Nephron progenitor cell (in vitro differentiated cells): ENCODE measurements around the gene PLA2G2D.

Experiments used
- DNase-seq: peaks from one replicate; pipeline ENCODE4 v3.0.0; 2021
- H3K27ac Mint-ChIP-seq: 2 replicates; pipeline ENCODE4 v1.8.0; 2021; ENCODE audit warnings: mild to moderate bottlenecking, moderate library complexity, mixed read lengths
- H3K27me3 Mint-ChIP-seq: 2 replicates; pipeline ENCODE4 v1.8.0; 2021; ENCODE audit warnings: mild to moderate bottlenecking, low read depth, mixed read lengths; ENCODE audit not compliant: poor library complexity
- H3K36me3 Mint-ChIP-seq: 2 replicates; pipeline ENCODE4 v1.8.0; 2021; ENCODE audit warnings: low read depth, mixed read lengths
- H3K4me1 Mint-ChIP-seq: 2 replicates; pipeline ENCODE4 v1.8.0; 2021; ENCODE audit warnings: mixed read lengths
- H3K4me3 Mint-ChIP-seq: 2 replicates; pipeline ENCODE4 v1.8.0; 2021; ENCODE audit warnings: mild to moderate bottlenecking, moderate library complexity, mixed read lengths
- H3K9me3 Mint-ChIP-seq: 2 replicates; pipeline ENCODE4 v1.8.0; 2021; ENCODE audit warnings: mild to moderate bottlenecking, moderate library complexity, mixed read lengths
- CTCF ChIP-seq: fragments of 200-600 bp; sonication (generic); IDR thresholded peaks from 2 replicates; pipeline ENCODE4 v1.5.0; 2021; ENCODE audit warnings: antibody characterized with exemption

PLA2G2D gene

GRCh38 chr1:20078711-20079110 lies 40.6 kb downstream of the PLA2G2D start:
- no peak for DNase-seq
- Mint-ChIP-seq H3K27ac (no peak overlapping the region), H3K27me3 (peaks cover 17% of the 10 kb centered on the region), H3K36me3 (no peaks in the 10 kb centered on the region), H3K9me3 (no peaks in the 10 kb centered on the region), H3K4me3 (no peak overlapping the region), H3K4me1 (peaks cover 22% of the 10 kb centered on the region)
- TF ChIP-seq CTCF = no peak

GRCh38 chr1:20078171-20078651 lies 41.1 kb downstream of the PLA2G2D start:
- no peak for DNase-seq
- no peak for TF ChIP-seq CTCF
- Mint-ChIP-seq H3K4me3 (no peak overlapping the region), H3K27ac (no peak overlapping the region), H3K4me1 (peaks cover 19% of the 10 kb centered on the region), H3K27me3 (peaks cover 17% of the 10 kb centered on the region), H3K36me3 (no peaks in the 10 kb centered on the region), H3K9me3 (no peaks in the 10 kb centered on the region)

- H3K4me1 Mint-ChIP-seq = peaks cover 13% of the 10 kb centered on the region
- H3K36me3 Mint-ChIP-seq = no peaks in the 10 kb centered on the region
- H3K9me3 Mint-ChIP-seq = no peaks in the 10 kb centered on the region
- H3K27ac Mint-ChIP-seq = no peak overlapping the region
- H3K4me3 Mint-ChIP-seq = no peak overlapping the region
- no peak for DNase-seq
- no peak for TF ChIP-seq CTCF
- peaks cover 19% of the 10 kb centered on the region for H3K27me3 Mint-ChIP-seq
These were observed 42.5 kb downstream of the PLA2G2D start for GRCh38 chr1:20076710-20077461.

GRCh38 chr1:20076223-20076622 lies 43.1 kb downstream of the PLA2G2D start:
- Mint-ChIP-seq H3K27me3 (peaks cover 19% of the 10 kb centered on the region), H3K27ac (no peak overlapping the region), H3K4me1 (peaks cover 10% of the 10 kb centered on the region), H3K36me3 (no peaks in the 10 kb centered on the region), H3K4me3 (no peak overlapping the region), H3K9me3 (no peaks in the 10 kb centered on the region)
- no peak for TF ChIP-seq CTCF
- no peak for DNase-seq

GRCh38 chr1:20075345-20075744 lies 44.0 kb downstream of the PLA2G2D start:
- peaks cover 15% of the 10 kb centered on the region for H3K27me3 Mint-ChIP-seq
- H3K36me3 Mint-ChIP-seq = no peaks in the 10 kb centered on the region
- H3K9me3 Mint-ChIP-seq = no peaks in the 10 kb centered on the region
- TF ChIP-seq CTCF = no peak
- H3K27ac Mint-ChIP-seq = no peak overlapping the region
- peaks cover 3% of the 10 kb centered on the region for H3K4me1 Mint-ChIP-seq
- no peak overlapping the region for H3K4me3 Mint-ChIP-seq
- DNase-seq = no peak

GRCh38 chr1:20074725-20075171 lies 44.6 kb downstream of the PLA2G2D start:
- H3K36me3 Mint-ChIP-seq = no peaks in the 10 kb centered on the region
- peaks cover 5% of the 10 kb centered on the region for H3K4me1 Mint-ChIP-seq
- no peak for TF ChIP-seq CTCF
- no peak overlapping the region for H3K27ac Mint-ChIP-seq
- peaks cover 15% of the 10 kb centered on the region for H3K27me3 Mint-ChIP-seq
- no peak overlapping the region for H3K4me3 Mint-ChIP-seq
- DNase-seq = no peak
- H3K9me3 Mint-ChIP-seq = no peaks in the 10 kb centered on the region
